GM23338 (cell line): ENCODE data around the gene DLX3. TPM values are rescaled to one million over a fixed set of nuclear protein-coding genes. Genes with fewer than 3 reads are reported as not detected.

Experiments
- ATAC-seq: fragments of 200-7000 bp; cut with Tn5 transposase; 3 replicates; pipeline ENCODE4 v1.9.1; 2020
- DNase-seq: peaks from one replicate; pipeline ENCODE4 v3.0.0-alpha.2; 2015; ENCODE audit warnings: low spot score
- H2AFZ ChIP-seq: fragments of 200-600 bp; sonication (generic); 2 replicates; pipeline ENCODE4 v1.8.0; 2016; ENCODE audit warnings: antibody characterized with exemption, mild to moderate bottlenecking, moderate library complexity
- H3F3A ChIP-seq: fragments of 200-600 bp; sonication (generic); replicated peaks from 2 replicates; pipeline ENCODE4 v1.8.0; 2017; ENCODE audit warnings: antibody characterized with exemption, mixed run types, low read depth
- H3K27ac ChIP-seq: fragments of 200-600 bp; sonication (generic); 2 replicates; pipeline ENCODE4 v1.6.1; 2016; ENCODE audit warnings: low read depth
- H3K27me3 ChIP-seq: fragments of 200-600 bp; sonication (generic); 2 replicates; pipeline ENCODE4 v1.8.0; 2016; ENCODE audit warnings: mild to moderate bottlenecking, mixed run types, moderate library complexity; ENCODE audit not compliant: insufficient read depth
- H3K36me3 ChIP-seq: fragments of 200-600 bp; sonication (generic); 2 replicates; pipeline ENCODE4 v1.8.0; 2016; ENCODE audit warnings: mild to moderate bottlenecking; ENCODE audit not compliant: insufficient read depth
- H3K4me1 ChIP-seq: fragments of 200-600 bp; sonication (generic); 2 replicates; pipeline ENCODE4 v1.8.0; 2016; ENCODE audit warnings: mild to moderate bottlenecking, moderate library complexity; ENCODE audit not compliant: insufficient read depth
- H3K4me2 ChIP-seq: fragments of 200-600 bp; sonication (generic); 2 replicates; pipeline ENCODE4 v1.7.1; 2017; ENCODE audit warnings: mixed run types
- H3K4me3 ChIP-seq: fragments of 200-600 bp; sonication (generic); 2 replicates; pipeline ENCODE4 v1.6.1; 2016; ENCODE audit warnings: mixed run types
- H3K79me2 ChIP-seq: fragments of 200-600 bp; sonication (generic); replicated peaks from 2 replicates; pipeline ENCODE4 v1.8.0; 2017; ENCODE audit warnings: mild to moderate bottlenecking; ENCODE audit not compliant: insufficient read depth
- H3K9me2 ChIP-seq: fragments of 200-600 bp; sonication (generic); 2 replicates; pipeline ENCODE4 v1.8.0; 2017; ENCODE audit not compliant: insufficient read depth
- H4K20me1 ChIP-seq: fragments of 200-600 bp; sonication (generic); replicated peaks from 2 replicates; pipeline ENCODE4 v1.8.0; 2017; ENCODE audit warnings: mild to moderate bottlenecking; ENCODE audit not compliant: insufficient read depth
- H3K27ac Mint-ChIP-seq: 2 replicates; pipeline ENCODE4 v1.8.0; 2020; ENCODE audit warnings: inconsistent platforms, mild to moderate bottlenecking, moderate library complexity, mixed read lengths
- H3K27me3 Mint-ChIP-seq: 3 replicates; pipeline ENCODE4 v1.8.0; 2022; ENCODE audit warnings: low read depth, mild to moderate bottlenecking, moderate library complexity, mixed read lengths, inconsistent platforms; ENCODE audit not compliant: insufficient read depth, poor library complexity
- H3K36me3 Mint-ChIP-seq: 3 replicates; pipeline ENCODE4 v1.8.0; 2021; ENCODE audit warnings: low read depth, mild to moderate bottlenecking, inconsistent platforms, moderate library complexity, mixed read lengths
- H3K4me1 Mint-ChIP-seq: 3 replicates; pipeline ENCODE4 v1.8.0; 2020; ENCODE audit warnings: mild to moderate bottlenecking, inconsistent platforms, mixed read lengths
- H3K4me3 Mint-ChIP-seq: 3 replicates; pipeline ENCODE4 v1.8.0; 2021; ENCODE audit warnings: moderate library complexity, mild to moderate bottlenecking, inconsistent platforms, mixed read lengths
- H3K9me3 Mint-ChIP-seq: 3 replicates; pipeline ENCODE4 v1.8.0; 2020; ENCODE audit warnings: moderate library complexity, mild to moderate bottlenecking, inconsistent platforms, mixed read lengths
- CREB1 ChIP-seq: fragments of 250-450 bp; sonication (Bioruptor Pico); IDR thresholded peaks from 2 replicates; pipeline ENCODE4 v1.5.0; 2020; ENCODE audit warnings: low read depth, mild to moderate bottlenecking, moderate library complexity
- EZH2 ChIP-seq: fragments of 200-600 bp; sonication (generic); IDR thresholded peaks from one replicate; pipeline ENCODE4 v1.8.0; 2017; ENCODE audit warnings: antibody characterized with exemption, mild to moderate bottlenecking, low read depth; ENCODE audit not compliant: unreplicated experiment
- EZH2phosphoT487 ChIP-seq: fragments of 200-600 bp; sonication (generic); IDR thresholded peaks from one replicate; pipeline ENCODE4 v1.8.1; 2018; ENCODE audit warnings: antibody characterized with exemption; ENCODE audit not compliant: unreplicated experiment
- POLR2AphosphoS5 ChIP-seq: IDR thresholded peaks from 2 replicates; pipeline ENCODE4 v1.6.1; 2016; ENCODE audit warnings: antibody characterized with exemption, low read depth
- REST ChIP-seq: IDR thresholded peaks from one replicate; pipeline ENCODE4 v1.6.1; 2018; ENCODE audit warnings: antibody characterized with exemption; ENCODE audit not compliant: unreplicated experiment
- polyA plus RNA-seq: library from polyadenylated mRNA; unstranded; fragments of >200 nt; fragmentation: Nextera tagmentation; extraction: Ambion mirVana; gene quantifications from 2 replicates; pipeline ENCODE4 v1.2.1, GENCODE V29; 2016
- total RNA-seq: library from RNA; depleted of rRNA; stranded (reverse); fragments of >200 nt; shearing (Covaris generic); gene quantifications from 2 replicates; pipeline ENCODE4 v1.2.3, GENCODE V29; 2014
- TF ChIP-seq, protein P1 (sequence below), 2 experiments: fragments of 200-600 bp in 1 of 2; sonication (generic) in 1 of 2; conservative IDR thresholded peaks; 2 replicates each; pipeline versions ENCODE4 v1.5.1 to v1.6.1; 2016 to 2017; ENCODE audit warnings: antibody characterized with exemption in 2 of 2, low read depth in 2 of 2, mild to moderate bottlenecking in 2 of 2, moderate library complexity in 1 of 2

The DLX3 gene
- total and polyA plus RNA-seq, 2 experiments from 2014 or later, result 0.14 to 0.27 TPM

GRCh38 chr17:49977463-49978389 lies 17.3 kb downstream of the DLX3 start:
- TF ChIP-seq, protein P1, sequence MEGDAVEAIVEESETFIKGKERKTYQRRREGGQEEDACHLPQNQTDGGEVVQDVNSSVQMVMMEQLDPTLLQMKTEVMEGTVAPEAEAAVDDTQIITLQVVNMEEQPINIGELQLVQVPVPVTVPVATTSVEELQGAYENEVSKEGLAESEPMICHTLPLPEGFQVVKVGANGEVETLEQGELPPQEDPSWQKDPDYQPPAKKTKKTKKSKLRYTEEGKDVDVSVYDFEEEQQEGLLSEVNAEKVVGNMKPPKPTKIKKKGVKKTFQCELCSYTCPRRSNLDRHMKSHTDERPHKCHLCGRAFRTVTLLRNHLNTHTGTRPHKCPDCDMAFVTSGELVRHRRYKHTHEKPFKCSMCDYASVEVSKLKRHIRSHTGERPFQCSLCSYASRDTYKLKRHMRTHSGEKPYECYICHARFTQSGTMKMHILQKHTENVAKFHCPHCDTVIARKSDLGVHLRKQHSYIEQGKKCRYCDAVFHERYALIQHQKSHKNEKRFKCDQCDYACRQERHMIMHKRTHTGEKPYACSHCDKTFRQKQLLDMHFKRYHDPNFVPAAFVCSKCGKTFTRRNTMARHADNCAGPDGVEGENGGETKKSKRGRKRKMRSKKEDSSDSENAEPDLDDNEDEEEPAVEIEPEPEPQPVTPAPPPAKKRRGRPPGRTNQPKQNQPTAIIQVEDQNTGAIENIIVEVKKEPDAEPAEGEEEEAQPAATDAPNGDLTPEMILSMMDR (conservative IDR thresholded peaks at IDR 0.05; ENCODE audit: low read depth in 2 of 2), result peak; percentile 40 to 51
- TF ChIP-seq EZH2phosphoT487, result no peak
- Mint-ChIP-seq H3K27ac (no peak overlapping the region), H3K27me3 (peaks cover 69% of the 10 kb centered on the region), H3K9me3 (no peaks in the 10 kb centered on the region), H3K4me1 (peaks cover 58% of the 10 kb centered on the region), H3K36me3 (no peaks in the 10 kb centered on the region), H3K4me3 (no peak overlapping the region; the same call in 2 of the 3 replicates)
- Histone ChIP-seq H4K20me1 (peaks cover 6% of the 10 kb centered on the region; the same call in 1 of the 2 replicates), H3K27me3 (peaks cover 93% of the 10 kb centered on the region), H3K27ac (no peak overlapping the region), H3K4me2 (peak overlapping the region; percentile 68), H3F3A (0 out of 2 replicates have a peak, but pooled peaks cover 4% of the 10 kb centered on the region), H3K9me2 (no peaks in the 10 kb centered on the region), H3K4me3 (no peak overlapping the region), H2AFZ (peak overlapping the region; percentile 56; the same call in 1 of the 2 replicates), H3K79me2 (no peaks in the 10 kb centered on the region), H3K4me1 (peaks cover 52% of the 10 kb centered on the region), H3K36me3 (no peaks in the 10 kb centered on the region)
- DNase-seq (peak; percentile 67), ATAC-seq (peak; percentile 25)

DNA sequence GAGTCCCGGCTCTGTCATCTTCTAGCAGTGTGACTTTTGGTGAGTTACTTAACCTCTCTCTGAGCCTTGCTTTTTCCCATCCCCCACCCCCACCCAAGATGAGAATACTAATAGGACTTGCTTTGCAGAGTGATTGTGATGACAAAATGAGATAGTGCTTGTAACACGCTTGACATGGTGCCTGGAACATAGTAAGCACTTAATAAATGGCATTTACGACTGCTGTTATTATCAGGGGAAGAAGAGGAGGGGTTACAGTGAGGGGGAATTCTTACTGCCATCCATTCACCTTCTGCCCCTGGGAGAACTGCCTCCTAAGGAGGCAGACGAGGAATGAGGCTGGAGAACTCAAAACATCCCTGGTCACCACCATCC lies 18.2 kb downstream of the DLX3 start:
- H3K27me3 ChIP-seq, result peaks cover 96% of the 10 kb centered on the region
- Mint-ChIP-seq H3K4me3 (no peak overlapping the region; the same call in 2 of the 3 replicates), H3K27me3 (peaks cover 76% of the 10 kb centered on the region), H3K4me1 (peaks cover 58% of the 10 kb centered on the region), H3K36me3 (no peaks in the 10 kb centered on the region), H3K27ac (no peak overlapping the region), H3K9me3 (no peaks in the 10 kb centered on the region)
- no peaks in the 10 kb centered on the region for H3K79me2 ChIP-seq
- peaks cover 55% of the 10 kb centered on the region for H3K4me1 ChIP-seq
- no peak overlapping the region for H3K4me2 ChIP-seq
- no peaks in the 10 kb centered on the region for H3K9me2 ChIP-seq
- no peak overlapping the region for H3K4me3 ChIP-seq
- H3F3A ChIP-seq, result 0 out of 2 replicates have a peak, but pooled peaks cover 4% of the 10 kb centered on the region
- H4K20me1 ChIP-seq, result peaks cover 6% of the 10 kb centered on the region; the same call in 1 of the 2 replicates
- DNase-seq, result no peak
- ATAC-seq, result no peak
- no peaks in the 10 kb centered on the region for H3K36me3 ChIP-seq
- no peak overlapping the region for H3K27ac ChIP-seq
- no peak overlapping the region for H2AFZ ChIP-seq
- TF ChIP-seq EZH2 (no peak), REST (no peak), CREB1 (CRISPR knock-in tag) (no peak), POLR2AphosphoS5 (no peak)
- TF ChIP-seq, protein P1 (conservative IDR thresholded peaks at IDR 0.05; ENCODE audit: low read depth in 2 of 2), result no peak
